HL-60 (cell line): ENCODE results near the gene BANP.
A peak's percentile ranks its signal among the peaks of the same experiment; 100 is the strongest.
"Not testable (repeated sequence)": the region's sequence is repeated elsewhere in the genome, so short reads cannot be mapped to it uniquely, and the experiment has no call there.

Source experiments
- DNase-seq, 2 experiments: peaks; one replicate each; pipeline ENCODE4 v3.0.0-alpha.2; 2010 to 2020; ENCODE audit warnings: low read depth in 1 of 2, low spot score in 1 of 2
- H3K27ac ChIP-seq: fragments of 250-450 bp; sonication (Bioruptor Pico); replicated peaks from 2 replicates; pipeline ENCODE4 v1.5.1; 2020; ENCODE audit warnings: mild to moderate bottlenecking, moderate library complexity
- H3K27me3 ChIP-seq: fragments of 250-450 bp; sonication (Bioruptor Pico); 2 replicates; pipeline ENCODE4 v1.5.1; 2021; ENCODE audit warnings: mild to moderate bottlenecking, moderate library complexity; ENCODE audit not compliant: insufficient read depth, poor library complexity, severe bottlenecking
- H3K4me3 ChIP-seq: replicated peaks from 2 replicates; pipeline ENCODE4 v1.5.1; 2011; ENCODE audit warnings: mild to moderate bottlenecking, control low read depth, low read length; ENCODE audit not compliant: insufficient read depth
- CTCF ChIP-seq: IDR thresholded peaks from one replicate; pipeline ENCODE4 v1.5.1; 2011; ENCODE audit warnings: low read length, control low read depth, inconsistent platforms; ENCODE audit not compliant: insufficient read depth
- GABPA ChIP-seq: IDR thresholded peaks from 2 replicates; pipeline ENCODE4 v1.6.1; 2012; ENCODE audit warnings: low read depth
- POLR2AphosphoS5 ChIP-seq: IDR thresholded peaks from 2 replicates; pipeline ENCODE4 v1.6.1; 2012; ENCODE audit warnings: low read depth
- REST ChIP-seq: IDR thresholded peaks from 2 replicates; pipeline ENCODE4 v1.6.1; 2012; ENCODE audit warnings: low read depth; ENCODE audit not compliant: insufficient replicate concordance
- SPI1 ChIP-seq: IDR thresholded peaks from 2 replicates; pipeline ENCODE4 v1.6.1; 2012; ENCODE audit warnings: low read depth, mild to moderate bottlenecking, borderline replicate concordance
- long read RNA-seq: library from polyadenylated mRNA; unstranded; transcript quantifications from one replicate; pipeline ENCODE4 v2.0.0, GENCODE V29; 2020

Gene BANP
- long read RNA-seq, transcript BANP-202 (12 exons, 2,164 nt): minor isoform, 26 of 131 reads
- long read RNA-seq, transcript BANP-217 (12 exons, 1,551 nt): major isoform, 60 of 131 reads
- long read RNA-seq, partial matches to known transcripts: 7 of 131 reads
- long read RNA-seq, other reads (novel, unspliced or antisense): 36 of 131 reads

- no peaks in the 10 kb centered on the region for H3K27me3 ChIP-seq
- peak; percentile 21; the same call in 1 of the 2 replicates for TF ChIP-seq POLR2AphosphoS5
- no peak for TF ChIP-seq SPI1
- TF ChIP-seq REST: no peak
- no peak for TF ChIP-seq CTCF
- TF ChIP-seq GABPA: peak; percentile 75
- peak within 1 kb of the TSS; percentile 61 for H3K4me3 ChIP-seq
- peak within 1 kb of the TSS; percentile 99 for H3K27ac ChIP-seq
- peak; percentile 86 to 94 for DNase-seq
Observed at GRCh38 chr16:87950765-87951551, at the start of gene BANP. Gene BANP, plus strand, starts transcription at chr16:87951434. Its CDS starts 23,682 bp downstream, at chr16:87975116.

- not testable (repeated sequence) for H3K4me3 ChIP-seq, H3K27ac ChIP-seq, DNase-seq, H3K27me3 ChIP-seq
Observed at GRCh38 chr16:87904963-87905362, 46.3 kb upstream of the BANP start.

- not testable (repeated sequence) for H3K4me3 ChIP-seq, H3K27ac ChIP-seq, DNase-seq, H3K27me3 ChIP-seq
Observed at GRCh38 chr16:87905521-87905920, 45.7 kb upstream of the BANP start.

GRCh38 chr16:87908101-87908500 lies 43.1 kb upstream of the BANP start:
- not testable (repeated sequence) for DNase-seq, H3K27me3 ChIP-seq, H3K4me3 ChIP-seq, H3K27ac ChIP-seq

- peak; percentile 23 for TF ChIP-seq CTCF
- not testable (repeated sequence) for H3K4me3 ChIP-seq, H3K27ac ChIP-seq, H3K27me3 ChIP-seq
- peak in 1 of 2 experiments; percentile 53 for DNase-seq
Observed at GRCh38 chr16:87909203-87909935, 41.9 kb upstream of the BANP start.

- DNase-seq, H3K27me3 ChIP-seq, H3K27ac ChIP-seq, H3K4me3 ChIP-seq: not testable (repeated sequence)
Observed at GRCh38 chr16:87911106-87911763, 40.0 kb upstream of the BANP start.

- H3K27ac ChIP-seq, H3K27me3 ChIP-seq, H3K4me3 ChIP-seq, DNase-seq: not testable (repeated sequence)
Observed at GRCh38 chr16:87912691-87913090, 38.5 kb upstream of the BANP start.

GRCh38 chr16:87914021-87914725 lies 37.1 kb upstream of the BANP start:
- DNase-seq, H3K27ac ChIP-seq, H3K4me3 ChIP-seq, H3K27me3 ChIP-seq: not testable (repeated sequence)
